GM23338 (cell line): ENCODE measurements around the gene DGAT2. TPM values are rescaled to one million over a fixed set of nuclear protein-coding genes. Genes with fewer than 3 reads are reported as not detected.

Source experiments
- ATAC-seq: fragments of 200-7000 bp; cut with Tn5 transposase; 3 replicates; pipeline ENCODE4 v1.9.1; 2020
- DNase-seq: peaks from one replicate; pipeline ENCODE4 v3.0.0-alpha.2; 2015; ENCODE audit warnings: low spot score
- H2AFZ ChIP-seq: fragments of 200-600 bp; sonication (generic); 2 replicates; pipeline ENCODE4 v1.8.0; 2016; ENCODE audit warnings: antibody characterized with exemption, mild to moderate bottlenecking, moderate library complexity
- H3F3A ChIP-seq: fragments of 200-600 bp; sonication (generic); replicated peaks from 2 replicates; pipeline ENCODE4 v1.8.0; 2017; ENCODE audit warnings: antibody characterized with exemption, mixed run types, low read depth
- H3K27ac ChIP-seq: fragments of 200-600 bp; sonication (generic); 2 replicates; pipeline ENCODE4 v1.6.1; 2016; ENCODE audit warnings: low read depth
- H3K27me3 ChIP-seq: fragments of 200-600 bp; sonication (generic); 2 replicates; pipeline ENCODE4 v1.8.0; 2016; ENCODE audit warnings: mild to moderate bottlenecking, mixed run types, moderate library complexity; ENCODE audit not compliant: insufficient read depth
- H3K36me3 ChIP-seq: fragments of 200-600 bp; sonication (generic); 2 replicates; pipeline ENCODE4 v1.8.0; 2016; ENCODE audit warnings: mild to moderate bottlenecking; ENCODE audit not compliant: insufficient read depth
- H3K4me1 ChIP-seq: fragments of 200-600 bp; sonication (generic); 2 replicates; pipeline ENCODE4 v1.8.0; 2016; ENCODE audit warnings: mild to moderate bottlenecking, moderate library complexity; ENCODE audit not compliant: insufficient read depth
- H3K4me2 ChIP-seq: fragments of 200-600 bp; sonication (generic); 2 replicates; pipeline ENCODE4 v1.7.1; 2017; ENCODE audit warnings: mixed run types
- H3K4me3 ChIP-seq: fragments of 200-600 bp; sonication (generic); 2 replicates; pipeline ENCODE4 v1.6.1; 2016; ENCODE audit warnings: mixed run types
- H3K79me2 ChIP-seq: fragments of 200-600 bp; sonication (generic); replicated peaks from 2 replicates; pipeline ENCODE4 v1.8.0; 2017; ENCODE audit warnings: mild to moderate bottlenecking; ENCODE audit not compliant: insufficient read depth
- H3K9me2 ChIP-seq: fragments of 200-600 bp; sonication (generic); 2 replicates; pipeline ENCODE4 v1.8.0; 2017; ENCODE audit not compliant: insufficient read depth
- H4K20me1 ChIP-seq: fragments of 200-600 bp; sonication (generic); replicated peaks from 2 replicates; pipeline ENCODE4 v1.8.0; 2017; ENCODE audit warnings: mild to moderate bottlenecking; ENCODE audit not compliant: insufficient read depth
- H3K27ac Mint-ChIP-seq: 2 replicates; pipeline ENCODE4 v1.8.0; 2020; ENCODE audit warnings: inconsistent platforms, mild to moderate bottlenecking, moderate library complexity, mixed read lengths
- H3K27me3 Mint-ChIP-seq: 3 replicates; pipeline ENCODE4 v1.8.0; 2022; ENCODE audit warnings: low read depth, mild to moderate bottlenecking, moderate library complexity, mixed read lengths, inconsistent platforms; ENCODE audit not compliant: insufficient read depth, poor library complexity
- H3K36me3 Mint-ChIP-seq: 3 replicates; pipeline ENCODE4 v1.8.0; 2021; ENCODE audit warnings: low read depth, mild to moderate bottlenecking, inconsistent platforms, moderate library complexity, mixed read lengths
- H3K4me1 Mint-ChIP-seq: 3 replicates; pipeline ENCODE4 v1.8.0; 2020; ENCODE audit warnings: mild to moderate bottlenecking, inconsistent platforms, mixed read lengths
- H3K4me3 Mint-ChIP-seq: 3 replicates; pipeline ENCODE4 v1.8.0; 2021; ENCODE audit warnings: moderate library complexity, mild to moderate bottlenecking, inconsistent platforms, mixed read lengths
- H3K9me3 Mint-ChIP-seq: 3 replicates; pipeline ENCODE4 v1.8.0; 2020; ENCODE audit warnings: moderate library complexity, mild to moderate bottlenecking, inconsistent platforms, mixed read lengths
- CREB1 ChIP-seq: fragments of 250-450 bp; sonication (Bioruptor Pico); IDR thresholded peaks from 2 replicates; pipeline ENCODE4 v1.5.0; 2020; ENCODE audit warnings: low read depth, mild to moderate bottlenecking, moderate library complexity
- EZH2 ChIP-seq: fragments of 200-600 bp; sonication (generic); IDR thresholded peaks from one replicate; pipeline ENCODE4 v1.8.0; 2017; ENCODE audit warnings: antibody characterized with exemption, mild to moderate bottlenecking, low read depth; ENCODE audit not compliant: unreplicated experiment
- EZH2phosphoT487 ChIP-seq: fragments of 200-600 bp; sonication (generic); IDR thresholded peaks from one replicate; pipeline ENCODE4 v1.8.1; 2018; ENCODE audit warnings: antibody characterized with exemption; ENCODE audit not compliant: unreplicated experiment
- JUNB ChIP-seq: IDR thresholded peaks from one replicate; pipeline ENCODE4 v1.6.1; 2016; ENCODE audit warnings: antibody characterized with exemption; ENCODE audit not compliant: unreplicated experiment
- NANOG ChIP-seq: IDR thresholded peaks from 2 replicates; pipeline ENCODE4 v1.6.1; 2016; ENCODE audit warnings: antibody characterized with exemption, borderline replicate concordance
- POLR2AphosphoS5 ChIP-seq: IDR thresholded peaks from 2 replicates; pipeline ENCODE4 v1.6.1; 2016; ENCODE audit warnings: antibody characterized with exemption, low read depth
- STAT1 ChIP-seq: IDR thresholded peaks from one replicate; pipeline ENCODE4 v1.6.1; 2016; ENCODE audit warnings: antibody characterized with exemption; ENCODE audit not compliant: unreplicated experiment
- ZNF114 ChIP-seq: fragments of 250-450 bp; sonication (Bioruptor Pico); IDR thresholded peaks from 2 replicates; pipeline ENCODE4 v1.5.0; 2020; ENCODE audit warnings: mild to moderate bottlenecking, moderate library complexity
- ZNF331 ChIP-seq: fragments of 250-450 bp; sonication (Bioruptor Pico); IDR thresholded peaks from 2 replicates; pipeline ENCODE4 v1.5.0; 2020; ENCODE audit warnings: low read depth, mild to moderate bottlenecking, moderate library complexity
- polyA plus RNA-seq: library from polyadenylated mRNA; unstranded; fragments of >200 nt; fragmentation: Nextera tagmentation; extraction: Ambion mirVana; gene quantifications from 2 replicates; pipeline ENCODE4 v1.2.1, GENCODE V29; 2016
- total RNA-seq: library from RNA; depleted of rRNA; stranded (reverse); fragments of >200 nt; shearing (Covaris generic); gene quantifications from 2 replicates; pipeline ENCODE4 v1.2.3, GENCODE V29; 2014
- TF ChIP-seq, protein P1 (sequence below): IDR thresholded peaks from one replicate; pipeline ENCODE4 v1.6.1; 2018; ENCODE audit warnings: antibody characterized with exemption; ENCODE audit not compliant: unreplicated experiment
- TF ChIP-seq, protein P2 (sequence below), 2 experiments: fragments of 200-600 bp in 1 of 2; sonication (generic) in 1 of 2; conservative IDR thresholded peaks; 2 replicates each; pipeline versions ENCODE4 v1.5.1 to v1.6.1; 2016 to 2017; ENCODE audit warnings: antibody characterized with exemption in 2 of 2, low read depth in 2 of 2, mild to moderate bottlenecking in 2 of 2, moderate library complexity in 1 of 2
- TF ChIP-seq, protein P3 (sequence below): fragments of 250-450 bp; sonication (Bioruptor Pico); IDR thresholded peaks from 2 replicates; pipeline ENCODE4 v1.5.0; 2020; ENCODE audit warnings: mild to moderate bottlenecking, moderate library complexity
- TF ChIP-seq, protein P4 (sequence below): IDR thresholded peaks from 2 replicates; pipeline ENCODE4 v1.6.1; 2016; ENCODE audit warnings: antibody characterized with exemption

DGAT2 gene
- total and polyA plus RNA-seq, 2 experiments from 2014 or later, result 1.9 to 2.6 TPM

DNA sequence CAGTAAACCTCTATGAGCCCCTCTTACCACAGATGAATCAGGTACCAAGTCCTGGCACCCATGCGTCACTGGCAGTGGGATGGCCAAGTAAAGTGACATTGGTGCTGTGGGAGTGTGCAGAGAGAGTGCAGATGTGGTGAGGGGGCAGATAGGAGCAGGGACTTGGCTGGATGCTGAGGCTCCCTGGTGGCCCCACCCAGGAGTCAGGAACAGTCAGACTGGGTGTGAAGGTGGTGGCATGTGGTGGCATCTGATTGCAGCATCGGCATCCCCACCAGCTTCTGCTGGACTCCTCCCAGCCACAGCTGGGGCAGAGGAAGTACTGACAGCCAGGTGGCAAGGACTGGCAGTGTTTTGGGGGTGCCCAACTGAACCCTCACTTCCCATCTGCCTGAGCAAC, 11.4 kb downstream of the DGAT2 start:
- H3K4me1 Mint-ChIP-seq, result peaks cover 11% of the 10 kb centered on the region
- no peak overlapping the region for H3K27ac ChIP-seq
- ATAC-seq (no peak), DNase-seq (no peak)
- H3K4me3 ChIP-seq, result no peak overlapping the region
- TF ChIP-seq ZNF114 (CRISPR knock-in tag) (no peak), CREB1 (CRISPR knock-in tag) (no peak), JUNB (no peak), STAT1 (no peak), EZH2phosphoT487 (no peak), POLR2AphosphoS5 (no peak), EZH2 (no peak), ZNF331 (CRISPR knock-in tag) (no peak), NANOG (no peak)
- TF ChIP-seq, protein P1, sequence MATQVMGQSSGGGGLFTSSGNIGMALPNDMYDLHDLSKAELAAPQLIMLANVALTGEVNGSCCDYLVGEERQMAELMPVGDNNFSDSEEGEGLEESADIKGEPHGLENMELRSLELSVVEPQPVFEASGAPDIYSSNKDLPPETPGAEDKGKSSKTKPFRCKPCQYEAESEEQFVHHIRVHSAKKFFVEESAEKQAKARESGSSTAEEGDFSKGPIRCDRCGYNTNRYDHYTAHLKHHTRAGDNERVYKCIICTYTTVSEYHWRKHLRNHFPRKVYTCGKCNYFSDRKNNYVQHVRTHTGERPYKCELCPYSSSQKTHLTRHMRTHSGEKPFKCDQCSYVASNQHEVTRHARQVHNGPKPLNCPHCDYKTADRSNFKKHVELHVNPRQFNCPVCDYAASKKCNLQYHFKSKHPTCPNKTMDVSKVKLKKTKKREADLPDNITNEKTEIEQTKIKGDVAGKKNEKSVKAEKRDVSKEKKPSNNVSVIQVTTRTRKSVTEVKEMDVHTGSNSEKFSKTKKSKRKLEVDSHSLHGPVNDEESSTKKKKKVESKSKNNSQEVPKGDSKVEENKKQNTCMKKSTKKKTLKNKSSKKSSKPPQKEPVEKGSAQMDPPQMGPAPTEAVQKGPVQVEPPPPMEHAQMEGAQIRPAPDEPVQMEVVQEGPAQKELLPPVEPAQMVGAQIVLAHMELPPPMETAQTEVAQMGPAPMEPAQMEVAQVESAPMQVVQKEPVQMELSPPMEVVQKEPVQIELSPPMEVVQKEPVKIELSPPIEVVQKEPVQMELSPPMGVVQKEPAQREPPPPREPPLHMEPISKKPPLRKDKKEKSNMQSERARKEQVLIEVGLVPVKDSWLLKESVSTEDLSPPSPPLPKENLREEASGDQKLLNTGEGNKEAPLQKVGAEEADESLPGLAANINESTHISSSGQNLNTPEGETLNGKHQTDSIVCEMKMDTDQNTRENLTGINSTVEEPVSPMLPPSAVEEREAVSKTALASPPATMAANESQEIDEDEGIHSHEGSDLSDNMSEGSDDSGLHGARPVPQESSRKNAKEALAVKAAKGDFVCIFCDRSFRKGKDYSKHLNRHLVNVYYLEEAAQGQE, result no peak
- TF ChIP-seq, protein P2, sequence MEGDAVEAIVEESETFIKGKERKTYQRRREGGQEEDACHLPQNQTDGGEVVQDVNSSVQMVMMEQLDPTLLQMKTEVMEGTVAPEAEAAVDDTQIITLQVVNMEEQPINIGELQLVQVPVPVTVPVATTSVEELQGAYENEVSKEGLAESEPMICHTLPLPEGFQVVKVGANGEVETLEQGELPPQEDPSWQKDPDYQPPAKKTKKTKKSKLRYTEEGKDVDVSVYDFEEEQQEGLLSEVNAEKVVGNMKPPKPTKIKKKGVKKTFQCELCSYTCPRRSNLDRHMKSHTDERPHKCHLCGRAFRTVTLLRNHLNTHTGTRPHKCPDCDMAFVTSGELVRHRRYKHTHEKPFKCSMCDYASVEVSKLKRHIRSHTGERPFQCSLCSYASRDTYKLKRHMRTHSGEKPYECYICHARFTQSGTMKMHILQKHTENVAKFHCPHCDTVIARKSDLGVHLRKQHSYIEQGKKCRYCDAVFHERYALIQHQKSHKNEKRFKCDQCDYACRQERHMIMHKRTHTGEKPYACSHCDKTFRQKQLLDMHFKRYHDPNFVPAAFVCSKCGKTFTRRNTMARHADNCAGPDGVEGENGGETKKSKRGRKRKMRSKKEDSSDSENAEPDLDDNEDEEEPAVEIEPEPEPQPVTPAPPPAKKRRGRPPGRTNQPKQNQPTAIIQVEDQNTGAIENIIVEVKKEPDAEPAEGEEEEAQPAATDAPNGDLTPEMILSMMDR (conservative IDR thresholded peaks at IDR 0.05; ENCODE audit: low read depth in 2 of 2), result no peak
- TF ChIP-seq, protein P3, sequence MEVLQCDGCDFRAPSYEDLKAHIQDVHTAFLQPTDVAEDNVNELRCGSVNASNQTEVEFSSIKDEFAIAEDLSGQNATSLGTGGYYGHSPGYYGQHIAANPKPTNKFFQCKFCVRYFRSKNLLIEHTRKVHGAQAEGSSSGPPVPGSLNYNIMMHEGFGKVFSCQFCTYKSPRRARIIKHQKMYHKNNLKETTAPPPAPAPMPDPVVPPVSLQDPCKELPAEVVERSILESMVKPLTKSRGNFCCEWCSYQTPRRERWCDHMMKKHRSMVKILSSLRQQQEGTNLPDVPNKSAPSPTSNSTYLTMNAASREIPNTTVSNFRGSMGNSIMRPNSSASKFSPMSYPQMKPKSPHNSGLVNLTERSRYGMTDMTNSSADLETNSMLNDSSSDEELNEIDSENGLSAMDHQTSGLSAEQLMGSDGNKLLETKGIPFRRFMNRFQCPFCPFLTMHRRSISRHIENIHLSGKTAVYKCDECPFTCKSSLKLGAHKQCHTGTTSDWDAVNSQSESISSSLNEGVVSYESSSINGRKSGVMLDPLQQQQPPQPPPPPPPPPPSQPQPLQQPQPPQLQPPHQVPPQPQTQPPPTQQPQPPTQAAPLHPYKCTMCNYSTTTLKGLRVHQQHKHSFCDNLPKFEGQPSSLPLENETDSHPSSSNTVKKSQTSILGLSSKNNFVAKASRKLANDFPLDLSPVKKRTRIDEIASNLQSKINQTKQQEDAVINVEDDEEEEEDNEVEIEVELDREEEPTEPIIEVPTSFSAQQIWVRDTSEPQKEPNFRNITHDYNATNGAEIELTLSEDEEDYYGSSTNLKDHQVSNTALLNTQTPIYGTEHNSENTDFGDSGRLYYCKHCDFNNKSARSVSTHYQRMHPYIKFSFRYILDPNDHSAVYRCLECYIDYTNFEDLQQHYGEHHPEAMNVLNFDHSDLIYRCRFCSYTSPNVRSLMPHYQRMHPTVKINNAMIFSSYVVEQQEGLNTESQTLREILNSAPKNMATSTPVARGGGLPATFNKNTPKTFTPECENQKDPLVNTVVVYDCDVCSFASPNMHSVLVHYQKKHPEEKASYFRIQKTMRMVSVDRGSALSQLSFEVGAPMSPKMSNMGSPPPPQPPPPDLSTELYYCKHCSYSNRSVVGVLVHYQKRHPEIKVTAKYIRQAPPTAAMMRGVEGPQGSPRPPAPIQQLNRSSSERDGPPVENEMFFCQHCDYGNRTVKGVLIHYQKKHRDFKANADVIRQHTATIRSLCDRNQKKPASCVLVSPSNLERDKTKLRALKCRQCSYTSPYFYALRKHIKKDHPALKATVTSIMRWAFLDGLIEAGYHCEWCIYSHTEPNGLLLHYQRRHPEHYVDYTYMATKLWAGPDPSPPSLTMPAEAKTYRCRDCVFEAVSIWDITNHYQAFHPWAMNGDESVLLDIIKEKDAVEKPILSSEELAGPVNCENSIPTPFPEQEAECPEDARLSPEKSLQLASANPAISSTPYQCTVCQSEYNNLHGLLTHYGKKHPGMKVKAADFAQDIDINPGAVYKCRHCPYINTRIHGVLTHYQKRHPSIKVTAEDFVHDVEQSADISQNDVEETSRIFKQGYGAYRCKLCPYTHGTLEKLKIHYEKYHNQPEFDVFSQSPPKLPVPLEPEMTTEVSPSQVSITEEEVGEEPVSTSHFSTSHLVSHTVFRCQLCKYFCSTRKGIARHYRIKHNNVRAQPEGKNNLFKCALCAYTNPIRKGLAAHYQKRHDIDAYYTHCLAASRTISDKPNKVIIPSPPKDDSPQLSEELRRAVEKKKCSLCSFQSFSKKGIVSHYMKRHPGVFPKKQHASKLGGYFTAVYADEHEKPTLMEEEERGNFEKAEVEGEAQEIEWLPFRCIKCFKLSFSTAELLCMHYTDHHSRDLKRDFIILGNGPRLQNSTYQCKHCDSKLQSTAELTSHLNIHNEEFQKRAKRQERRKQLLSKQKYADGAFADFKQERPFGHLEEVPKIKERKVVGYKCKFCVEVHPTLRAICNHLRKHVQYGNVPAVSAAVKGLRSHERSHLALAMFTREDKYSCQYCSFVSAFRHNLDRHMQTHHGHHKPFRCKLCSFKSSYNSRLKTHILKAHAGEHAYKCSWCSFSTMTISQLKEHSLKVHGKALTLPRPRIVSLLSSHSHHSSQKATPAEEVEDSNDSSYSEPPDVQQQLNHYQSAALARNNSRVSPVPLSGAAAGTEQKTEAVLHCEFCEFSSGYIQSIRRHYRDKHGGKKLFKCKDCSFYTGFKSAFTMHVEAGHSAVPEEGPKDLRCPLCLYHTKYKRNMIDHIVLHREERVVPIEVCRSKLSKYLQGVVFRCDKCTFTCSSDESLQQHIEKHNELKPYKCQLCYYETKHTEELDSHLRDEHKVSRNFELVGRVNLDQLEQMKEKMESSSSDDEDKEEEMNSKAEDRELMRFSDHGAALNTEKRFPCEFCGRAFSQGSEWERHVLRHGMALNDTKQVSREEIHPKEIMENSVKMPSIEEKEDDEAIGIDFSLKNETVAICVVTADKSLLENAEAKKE (CRISPR knock-in tag), result no peak
- TF ChIP-seq, protein P4, sequence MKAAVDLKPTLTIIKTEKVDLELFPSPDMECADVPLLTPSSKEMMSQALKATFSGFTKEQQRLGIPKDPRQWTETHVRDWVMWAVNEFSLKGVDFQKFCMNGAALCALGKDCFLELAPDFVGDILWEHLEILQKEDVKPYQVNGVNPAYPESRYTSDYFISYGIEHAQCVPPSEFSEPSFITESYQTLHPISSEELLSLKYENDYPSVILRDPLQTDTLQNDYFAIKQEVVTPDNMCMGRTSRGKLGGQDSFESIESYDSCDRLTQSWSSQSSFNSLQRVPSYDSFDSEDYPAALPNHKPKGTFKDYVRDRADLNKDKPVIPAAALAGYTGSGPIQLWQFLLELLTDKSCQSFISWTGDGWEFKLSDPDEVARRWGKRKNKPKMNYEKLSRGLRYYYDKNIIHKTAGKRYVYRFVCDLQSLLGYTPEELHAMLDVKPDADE, result no peak
- no peaks in the 10 kb centered on the region for H3K27me3 ChIP-seq
- no peaks in the 10 kb centered on the region for H3F3A ChIP-seq
- H3K9me3 Mint-ChIP-seq, result no peaks in the 10 kb centered on the region
- H4K20me1 ChIP-seq, result no peaks in the 10 kb centered on the region; the same call in 1 of the 2 replicates
- H3K4me3 Mint-ChIP-seq, result no peak overlapping the region
- H3K4me1 ChIP-seq, result peaks cover 7% of the 10 kb centered on the region; the same call in 1 of the 2 replicates
- peaks cover 7% of the 10 kb centered on the region for H3K27me3 Mint-ChIP-seq
- no peaks in the 10 kb centered on the region for H3K36me3 Mint-ChIP-seq
- H3K36me3 ChIP-seq, result no peaks in the 10 kb centered on the region
- H3K79me2 ChIP-seq, result no peaks in the 10 kb centered on the region
- no peak overlapping the region for H3K4me2 ChIP-seq
- H3K9me2 ChIP-seq, result no peaks in the 10 kb centered on the region
- no peak overlapping the region for H3K27ac Mint-ChIP-seq
- H2AFZ ChIP-seq, result no peak overlapping the region
